Endodermal cell (in vitro differentiated cells): ENCODE measurements around the gene CLSTN3. TPM values are rescaled to one million over a fixed set of nuclear protein-coding genes. Genes with fewer than 3 reads are reported as not detected.

Experiments
- DNase-seq: peaks from one replicate; pipeline ENCODE4 v3.0.0-alpha.2; 2017
- H3K27ac ChIP-seq: 2 replicates; pipeline ENCODE4 v1.5.1; 2013; ENCODE audit warnings: mild to moderate bottlenecking, low read depth, low read length, moderate library complexity
- H3K27me3 ChIP-seq: 2 replicates; pipeline ENCODE4 v1.6.1; 2013; ENCODE audit warnings: mild to moderate bottlenecking, low read length, moderate library complexity; ENCODE audit not compliant: insufficient read depth, control insufficient read depth, poor library complexity, severe bottlenecking
- H3K36me3 ChIP-seq: 2 replicates; pipeline ENCODE4 v1.7.0; 2013; ENCODE audit warnings: mild to moderate bottlenecking, low read length, moderate library complexity; ENCODE audit not compliant: control insufficient read depth, insufficient read depth
- H3K4me1 ChIP-seq: one replicate; pipeline ENCODE4 v1.7.0; 2013; ENCODE audit warnings: low read length; ENCODE audit not compliant: control insufficient read depth, insufficient read depth
- H3K4me3 ChIP-seq: 2 replicates; pipeline ENCODE4 v1.5.1; 2013; ENCODE audit warnings: mild to moderate bottlenecking, low read length, moderate library complexity
- H3K9ac ChIP-seq: 2 replicates; pipeline ENCODE4 v1.6.1; 2013; ENCODE audit warnings: mild to moderate bottlenecking, low read length, moderate library complexity; ENCODE audit not compliant: poor library complexity, severe bottlenecking; ENCODE audit errors: extremely low read depth
- H3K9me3 ChIP-seq: 2 replicates; pipeline ENCODE4 v1.6.1; 2013; ENCODE audit warnings: mild to moderate bottlenecking, low read length, moderate library complexity; ENCODE audit not compliant: control insufficient read depth
- H3K27ac Mint-ChIP-seq: 2 replicates; pipeline ENCODE4 v1.8.0; 2020; ENCODE audit warnings: mixed read lengths
- H3K27me3 Mint-ChIP-seq: 2 replicates; pipeline ENCODE4 v1.8.0; 2021; ENCODE audit warnings: mild to moderate bottlenecking, mixed read lengths; ENCODE audit not compliant: insufficient read depth
- H3K36me3 Mint-ChIP-seq: 2 replicates; pipeline ENCODE4 v1.8.0; 2020; ENCODE audit warnings: low read depth, mixed read lengths
- H3K4me1 Mint-ChIP-seq: 2 replicates; pipeline ENCODE4 v1.8.0; 2020; ENCODE audit warnings: mixed read lengths
- H3K4me3 Mint-ChIP-seq: 2 replicates; pipeline ENCODE4 v1.8.0; 2020; ENCODE audit warnings: mild to moderate bottlenecking, moderate library complexity, mixed read lengths
- H3K9me3 Mint-ChIP-seq: 2 replicates; pipeline ENCODE4 v1.8.0; 2020; ENCODE audit warnings: mild to moderate bottlenecking, mixed read lengths
- CTCF ChIP-seq: fragments of 200-600 bp; sonication (generic); conservative IDR thresholded peaks from 2 replicates; pipeline ENCODE4 v1.5.0; 2021; ENCODE audit warnings: antibody characterized with exemption, mild to moderate bottlenecking
- WGBS, 2 experiments: methylation state at CpG; one replicate each; pipeline versions ENCODE4 v1.1.5 to v1.1.7; 2013; ENCODE audit warnings: missing lambda C conversion rate in 2 of 2, mixed read lengths in 1 of 2; ENCODE audit not compliant: insufficient coverage in 1 of 2, insufficient read length in 1 of 2; 5-methylcytosine and 5-hydroxymethylcytosine counted together
- total RNA-seq, 2 donors: library from RNA; stranded (reverse); fragmentation: NEBNext Ultra II Directional in 1 of 2; extraction: Animal tissue kit (Norgen Biotek cat#: 25700) in 1 of 2; gene quantifications; 2 replicates in 1 of 2; 3 replicates in 1 of 2; pipeline ENCODE4 v1.2.1, GENCODE V29; 2021

The CLSTN3 gene
- total RNA-seq, 2 donors from 2014 or later, result 69.7 to 135 TPM

GRCh38 chr12:7161811-7162210 is 31.6 kb downstream of the CLSTN3 start:
- Mint-ChIP-seq H3K27me3 (peaks cover 41% of the 10 kb centered on the region), H3K9me3 (peaks cover 42% of the 10 kb centered on the region), H3K4me1 (peaks cover 4% of the 10 kb centered on the region), H3K36me3 (peaks cover 12% of the 10 kb centered on the region), H3K4me3 (no peak overlapping the region), H3K27ac (no peak overlapping the region)
- H3K27ac ChIP-seq, result no peak overlapping the region
- H3K9me3 ChIP-seq, result peaks cover 32% of the 10 kb centered on the region
- H3K4me1 ChIP-seq, result no peaks in the 10 kb centered on the region
- no peak overlapping the region for H3K4me3 ChIP-seq
- TF ChIP-seq CTCF, result no peak
- no peak overlapping the region for H3K9ac ChIP-seq
- WGBS, 2 experiments, result 86 to 89% methylated on average over 2 to 5 of the region's 5 CpGs
- no peaks in the 10 kb centered on the region for H3K36me3 ChIP-seq
- H3K27me3 ChIP-seq, result no peaks in the 10 kb centered on the region
- DNase-seq, result peak; percentile 39

DNA sequence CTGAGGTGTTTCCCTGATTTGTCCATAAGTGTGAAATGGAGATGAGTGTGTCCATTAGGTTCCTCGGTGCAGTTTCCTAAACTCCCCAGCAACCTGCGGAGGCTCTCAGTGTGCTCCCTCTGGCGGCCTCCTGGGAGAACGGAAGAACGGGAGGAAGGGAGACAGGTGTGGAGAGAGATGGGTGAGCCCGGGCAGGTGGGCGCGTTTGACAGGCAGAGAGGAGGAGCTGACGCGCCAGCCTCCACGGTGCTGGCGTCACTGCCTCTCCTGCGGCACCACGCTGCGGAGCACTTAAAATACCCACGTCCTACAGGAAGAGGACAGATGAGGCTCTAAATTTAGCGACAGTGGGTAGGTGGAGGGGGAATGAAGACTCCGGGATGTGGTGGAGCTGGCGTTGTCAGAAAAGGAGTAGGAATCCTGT is 32.5 kb downstream of the CLSTN3 start:
- peaks cover 50% of the 10 kb centered on the region for H3K9me3 Mint-ChIP-seq
- Histone ChIP-seq H3K4me3 (no peak overlapping the region), H3K36me3 (no peaks in the 10 kb centered on the region), H3K9me3 (peaks cover 41% of the 10 kb centered on the region), H3K4me1 (no peaks in the 10 kb centered on the region), H3K9ac (no peak overlapping the region), H3K27ac (no peak overlapping the region), H3K27me3 (no peaks in the 10 kb centered on the region)
- peak overlapping the region; percentile 8 for H3K4me3 Mint-ChIP-seq
- peak; percentile 97 for TF ChIP-seq CTCF
- peak; percentile 92 for DNase-seq
- WGBS, 2 experiments, result 37 to 80% methylated on average over 5 to 19 of the region's 19 CpGs
- H3K27ac Mint-ChIP-seq, result no peak overlapping the region
- H3K36me3 Mint-ChIP-seq, result peaks cover 5% of the 10 kb centered on the region
- peaks cover 41% of the 10 kb centered on the region for H3K27me3 Mint-ChIP-seq
- H3K4me1 Mint-ChIP-seq, result peaks cover 4% of the 10 kb centered on the region

DNA sequence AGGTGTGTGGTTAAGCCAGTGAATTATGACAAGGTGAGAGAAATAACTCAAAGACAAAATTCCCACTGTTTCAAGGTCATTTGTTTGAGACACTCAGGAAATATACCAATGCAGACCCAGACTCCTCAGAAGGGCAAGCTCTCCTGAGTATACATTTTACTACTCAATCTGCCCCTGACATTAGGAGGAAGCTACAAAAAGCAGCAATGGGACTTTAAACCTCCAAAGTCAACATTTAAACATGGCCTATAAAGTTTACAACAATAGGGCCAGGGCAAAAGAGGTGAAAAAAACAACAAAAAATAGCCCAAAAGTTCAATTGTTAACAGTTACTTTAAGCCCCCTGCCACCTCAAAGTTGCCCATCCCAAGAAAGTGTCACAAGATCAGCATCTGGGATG is 39.8 kb downstream of the CLSTN3 start:
- peaks cover 4% of the 10 kb centered on the region for H3K36me3 Mint-ChIP-seq
- Histone ChIP-seq H3K9me3 (peaks cover 88% of the 10 kb centered on the region), H3K27me3 (no peaks in the 10 kb centered on the region), H3K36me3 (no peaks in the 10 kb centered on the region), H3K27ac (no peak overlapping the region), H3K4me1 (no peaks in the 10 kb centered on the region), H3K4me3 (no peak overlapping the region), H3K9ac (no peak overlapping the region)
- no peaks in the 10 kb centered on the region for H3K4me1 Mint-ChIP-seq
- H3K9me3 Mint-ChIP-seq, result peaks cover 97% of the 10 kb centered on the region
- no peak overlapping the region for H3K4me3 Mint-ChIP-seq
- no peak for DNase-seq
- no peak for TF ChIP-seq CTCF
- H3K27ac Mint-ChIP-seq, result no peak overlapping the region
- peaks cover 15% of the 10 kb centered on the region for H3K27me3 Mint-ChIP-seq
